DMS153 treated with DMSO at 0.1 percent for 48 hours (cell line): ENCODE results near the gene TELO2.

ENCODE experiments used
- DNase-seq: peaks from one replicate; lab custom pipeline; 2025; ENCODE audit not compliant: unreplicated experiment; lab: John Stamatoyannopoulos, UW

The TELO2 gene

DNA sequence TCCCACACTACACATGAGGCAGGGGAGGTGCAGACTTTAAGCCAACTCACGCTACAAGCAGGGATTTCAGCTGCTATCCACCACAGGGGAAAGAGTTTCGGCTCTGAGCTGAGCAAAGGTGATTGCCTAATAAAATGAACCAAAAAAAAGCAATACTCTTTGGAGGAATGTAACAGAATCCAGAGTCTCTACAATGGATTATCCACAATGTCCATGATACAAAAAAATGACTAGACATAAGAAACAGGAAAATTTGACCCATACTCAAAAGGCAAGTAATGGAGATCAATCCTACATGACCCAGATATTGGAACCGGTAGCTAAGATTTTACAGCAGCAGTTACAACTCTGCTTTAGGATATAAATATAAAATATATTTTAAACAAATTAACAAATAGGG, 21.3 kb downstream of the TELO2 start:
- no peak for DNase-seq

DNA sequence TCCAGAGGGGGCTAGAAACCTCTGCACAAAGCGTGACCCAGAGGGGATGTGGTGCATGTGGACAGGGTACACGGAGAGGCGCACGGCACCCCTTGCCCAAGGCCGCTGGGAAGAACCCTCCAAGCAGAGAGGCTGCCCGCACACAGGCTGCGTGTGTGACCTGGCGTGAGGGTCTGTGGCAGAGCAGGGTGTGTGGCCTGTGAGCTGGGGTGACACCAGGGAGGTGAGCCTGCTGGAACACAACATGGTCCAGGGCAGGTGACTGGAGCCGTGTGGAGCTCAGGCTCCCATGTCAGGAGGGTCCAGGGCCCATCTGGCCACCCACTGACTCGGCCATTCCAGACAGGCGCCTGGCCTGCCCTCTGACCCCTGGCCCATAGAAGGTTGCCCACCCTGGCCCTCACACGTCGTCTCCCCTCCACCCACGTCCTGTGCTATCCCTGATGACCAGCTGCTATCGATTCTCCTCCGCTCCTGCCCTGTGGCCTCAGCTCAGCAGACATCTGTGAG, 25.5 kb downstream of the TELO2 start:
- no peak for DNase-seq

DNA sequence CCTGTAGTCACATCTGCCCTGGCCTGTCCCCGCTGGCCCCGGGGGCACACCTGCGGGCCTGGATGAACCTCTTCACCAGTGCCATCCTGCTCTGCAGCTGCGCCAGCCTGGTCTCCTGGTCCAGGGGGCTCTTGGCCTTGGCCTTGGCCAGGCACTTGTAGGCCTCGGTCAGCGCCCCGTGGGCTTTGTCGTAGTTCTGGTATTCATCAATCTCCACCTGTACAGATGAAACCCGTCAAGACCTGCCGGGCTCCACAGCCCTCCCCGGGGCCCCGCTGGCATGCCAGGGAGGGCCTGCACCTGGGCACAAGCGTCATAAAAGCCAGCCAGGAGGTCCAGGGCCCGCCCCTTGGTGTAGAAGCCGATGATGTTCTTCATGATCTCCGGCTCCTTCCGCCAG, 26.7 kb downstream of the TELO2 start:
- no peak for DNase-seq

DNA sequence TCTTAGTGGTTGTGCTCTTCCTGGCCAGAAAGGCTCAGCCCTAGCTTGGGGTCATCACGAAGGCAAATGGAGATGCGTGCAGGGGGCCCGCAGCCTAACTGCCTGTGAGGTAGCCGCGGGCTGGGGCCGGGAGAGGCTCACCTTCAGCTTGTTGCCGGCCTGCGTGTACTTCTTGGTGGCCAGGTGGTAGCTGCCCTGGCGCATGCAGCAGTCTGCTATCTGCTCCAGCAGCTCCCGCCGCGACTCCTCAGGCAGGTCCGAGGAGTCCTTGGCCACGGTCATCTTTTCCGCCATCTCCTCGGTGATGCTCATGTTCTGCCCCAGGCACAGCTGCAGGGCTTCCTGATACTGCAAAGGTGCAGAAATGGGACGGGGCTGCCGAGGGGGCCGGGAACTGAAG, 27.3 kb downstream of the TELO2 start:
- DNase-seq: no peak

DNA sequence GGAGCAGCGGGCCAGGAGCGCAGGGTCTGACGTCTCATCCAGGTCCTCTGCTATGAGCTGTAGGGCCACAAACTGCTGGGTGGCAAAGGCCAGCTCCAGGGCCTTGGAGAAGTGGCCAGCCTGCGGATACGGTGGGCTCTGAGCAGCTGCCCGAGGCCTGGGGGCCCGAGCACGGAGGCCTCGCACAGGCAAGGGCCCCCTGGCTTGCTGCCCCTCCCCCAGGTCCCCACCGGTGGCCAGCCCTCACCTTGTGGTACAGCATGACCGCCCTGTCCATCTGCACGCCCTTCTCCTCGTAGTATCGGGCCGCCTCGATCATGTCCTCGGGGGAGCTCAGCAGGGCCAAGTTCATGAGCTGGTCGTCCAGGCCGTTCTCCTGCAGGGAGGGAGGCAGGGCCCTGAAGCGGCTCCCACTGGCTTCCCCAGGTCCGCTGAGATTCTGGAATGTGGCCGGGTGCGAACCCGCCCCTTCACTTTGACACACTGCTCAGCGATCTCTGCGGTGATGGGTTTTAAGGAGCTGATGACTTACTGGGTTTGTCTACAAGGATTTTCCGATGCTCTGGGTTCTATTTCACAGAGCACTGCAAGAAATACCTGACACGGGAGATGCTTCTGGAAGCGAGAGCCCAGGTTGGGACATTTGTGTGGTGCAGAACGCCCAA, 30.6 kb downstream of the TELO2 start:
- DNase-seq: no peak

DNA sequence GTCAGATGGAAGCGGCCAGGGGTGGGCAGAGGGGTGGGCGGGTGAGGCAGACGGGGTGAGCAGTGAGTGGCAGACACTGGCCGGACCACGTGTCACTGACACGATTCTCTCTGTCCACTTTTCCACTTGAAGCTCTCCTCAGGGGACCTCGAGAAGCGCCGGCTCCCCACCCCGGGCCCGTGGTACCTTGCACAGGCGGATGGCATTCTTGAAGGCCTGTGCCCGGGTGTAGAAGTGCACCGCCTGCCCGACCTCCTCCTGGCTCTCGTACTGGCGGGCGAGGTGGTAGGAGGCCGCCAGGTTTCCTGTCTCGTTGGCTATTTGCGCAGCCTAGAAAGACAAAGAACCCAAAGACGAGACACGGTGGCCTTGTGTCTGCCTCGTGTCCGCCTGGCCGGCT, 31.2 kb downstream of the TELO2 start:
- no peak for DNase-seq

DNA sequence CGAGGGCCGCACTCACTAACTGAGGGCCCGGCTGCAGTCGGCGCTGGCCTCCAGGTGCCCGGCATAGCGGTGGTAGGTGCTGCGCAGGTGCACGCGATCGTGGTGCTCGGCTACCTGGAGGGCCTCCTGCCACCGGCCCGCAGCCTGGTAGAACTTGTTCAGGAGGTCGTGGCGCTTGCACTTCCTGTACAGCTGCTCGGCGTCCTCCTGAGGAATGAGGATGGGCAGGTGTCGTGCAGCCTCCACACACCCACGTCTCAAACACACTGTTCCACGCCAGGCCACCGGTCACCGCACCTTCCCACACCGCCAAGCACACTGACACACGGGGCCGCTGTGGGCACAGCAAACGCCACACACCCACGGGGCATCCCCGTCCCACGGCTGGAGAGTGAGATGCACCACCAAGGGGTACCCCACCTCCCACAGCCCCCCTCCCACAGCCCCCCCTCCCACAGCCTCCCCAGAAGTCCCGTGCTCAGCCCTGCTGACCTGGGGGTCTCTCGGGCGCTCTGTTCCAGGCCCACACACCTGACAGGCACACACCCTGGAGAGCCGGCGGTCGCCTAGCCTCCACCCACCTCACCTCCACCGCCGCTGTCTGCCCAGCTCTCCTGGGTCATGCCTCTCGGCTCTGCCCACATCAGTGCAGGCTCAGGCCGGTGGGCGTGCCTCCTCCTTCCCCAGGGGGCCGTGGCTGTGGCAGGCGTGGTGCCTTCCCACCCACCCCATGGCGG, 32.9 kb downstream of the TELO2 start:
- no peak for DNase-seq

DNA sequence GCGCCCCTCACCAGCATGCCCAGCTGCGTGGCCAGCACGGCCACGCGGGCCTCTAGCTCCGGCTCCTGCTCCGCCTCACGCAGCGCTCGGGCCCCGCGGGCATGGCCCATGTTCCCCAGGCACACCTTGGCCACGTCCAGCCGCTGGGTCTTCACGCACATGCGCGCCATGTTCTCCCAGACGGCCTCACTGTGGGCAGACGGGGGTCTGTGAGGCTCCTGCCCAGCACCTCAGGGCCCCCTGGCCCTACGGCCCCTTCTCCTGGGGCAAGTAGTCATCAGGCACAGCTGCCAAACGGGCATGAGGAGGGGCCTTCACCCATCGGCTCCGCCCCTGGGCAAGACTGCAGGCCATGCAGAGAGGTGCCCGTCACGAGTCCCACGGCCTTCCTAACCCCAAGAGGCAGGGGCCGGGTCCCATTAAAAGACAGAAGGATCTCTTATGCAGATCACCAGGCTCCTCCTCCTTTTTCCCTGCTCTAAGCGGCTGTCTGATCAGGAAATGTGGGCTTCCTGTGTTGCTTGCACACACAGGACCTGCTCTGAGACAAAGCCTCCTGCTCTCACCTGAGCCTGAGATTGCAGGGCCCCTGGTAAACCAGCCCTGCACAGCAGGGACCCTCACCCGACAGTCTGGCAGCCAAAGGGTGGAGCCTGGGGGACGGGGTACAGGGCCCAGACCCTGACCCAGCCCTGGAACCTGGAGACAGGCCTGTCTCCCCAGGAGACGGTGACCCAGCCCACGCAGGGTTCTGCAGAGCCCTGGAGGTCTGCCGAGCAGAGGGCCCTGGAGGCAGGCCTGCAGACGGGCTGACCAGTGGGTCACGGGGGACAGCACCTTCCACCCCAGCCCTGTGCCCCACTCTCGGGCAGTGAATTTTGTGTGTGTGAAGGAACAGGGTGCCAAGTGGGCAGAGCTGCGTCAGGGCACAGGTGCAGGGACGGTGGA, 33.7 kb downstream of the TELO2 start:
- peak; percentile 44 for DNase-seq

DNA sequence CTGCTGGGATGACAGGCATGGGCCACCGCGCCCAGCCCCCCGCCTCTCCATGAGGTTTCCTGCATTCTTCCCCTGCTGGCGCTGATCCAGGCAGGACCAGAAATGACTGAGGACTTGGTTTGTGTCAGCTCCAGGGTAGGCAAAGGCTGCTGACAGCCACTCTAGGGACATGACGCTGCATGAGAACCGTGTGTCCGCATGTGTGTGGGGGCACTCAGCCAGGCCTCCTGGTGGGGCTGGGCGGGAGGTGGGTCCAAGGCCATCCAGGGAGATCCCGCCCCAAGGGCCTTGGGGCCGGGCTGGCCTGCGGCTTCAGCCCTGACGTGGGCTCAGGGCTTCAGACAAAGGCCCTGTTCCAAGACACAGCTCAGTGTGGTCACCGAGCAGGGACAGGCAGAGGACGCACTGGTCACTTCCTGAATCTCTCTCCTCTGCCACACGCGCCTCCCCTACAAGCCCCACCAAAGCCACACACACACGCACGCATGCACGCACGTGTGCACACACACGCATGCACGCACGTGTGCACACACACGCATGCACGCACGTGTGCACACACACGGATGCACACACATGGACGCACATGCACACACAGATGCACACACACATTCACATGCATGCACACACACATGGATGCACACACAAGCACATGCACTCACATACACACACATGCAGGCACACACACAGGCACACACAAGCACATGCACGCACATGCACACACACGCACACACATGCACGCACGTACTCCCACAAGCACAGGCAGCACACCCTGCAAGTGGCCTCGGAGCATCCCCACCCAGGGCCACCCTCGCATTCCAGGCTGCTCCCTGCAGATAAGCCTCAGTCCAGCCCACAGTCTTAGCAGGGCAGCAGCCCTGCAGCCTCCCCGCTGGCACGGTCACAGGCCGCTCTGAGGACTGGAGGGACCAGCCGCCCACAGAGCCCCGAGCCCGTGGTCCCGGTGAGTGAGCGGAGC, 35.0 kb downstream of the TELO2 start:
- no peak for DNase-seq

DNA sequence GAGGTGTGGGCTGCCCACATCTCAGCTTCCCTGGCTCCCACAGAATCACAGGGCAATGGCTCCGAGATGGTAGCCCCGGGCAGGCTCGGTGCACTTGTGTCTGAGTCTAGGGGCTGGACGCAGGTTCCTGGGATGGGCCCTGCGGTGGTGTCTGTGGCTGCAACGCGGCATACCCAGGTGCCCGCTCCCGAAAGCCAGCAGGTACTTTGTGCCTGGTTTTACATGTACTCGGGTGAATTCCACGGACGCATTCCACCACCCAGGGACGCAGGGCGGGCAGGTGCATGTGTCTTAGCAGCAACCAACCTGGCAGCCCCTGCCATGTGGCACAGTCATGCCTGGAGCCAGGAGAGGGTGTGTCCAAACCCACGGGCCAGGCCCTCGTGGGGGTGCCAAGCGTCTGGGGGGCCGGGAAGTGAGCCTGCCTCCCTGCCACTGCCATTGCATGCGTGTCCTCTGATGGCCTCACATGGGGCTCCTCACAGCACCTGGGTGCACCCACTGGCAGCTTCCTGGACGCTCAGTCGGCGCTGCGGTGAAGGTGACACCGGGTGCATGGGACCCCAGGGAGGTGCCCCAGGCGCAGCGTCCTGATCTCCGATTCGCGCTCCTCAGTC, 35.9 kb downstream of the TELO2 start:
- DNase-seq: no peak

DNA sequence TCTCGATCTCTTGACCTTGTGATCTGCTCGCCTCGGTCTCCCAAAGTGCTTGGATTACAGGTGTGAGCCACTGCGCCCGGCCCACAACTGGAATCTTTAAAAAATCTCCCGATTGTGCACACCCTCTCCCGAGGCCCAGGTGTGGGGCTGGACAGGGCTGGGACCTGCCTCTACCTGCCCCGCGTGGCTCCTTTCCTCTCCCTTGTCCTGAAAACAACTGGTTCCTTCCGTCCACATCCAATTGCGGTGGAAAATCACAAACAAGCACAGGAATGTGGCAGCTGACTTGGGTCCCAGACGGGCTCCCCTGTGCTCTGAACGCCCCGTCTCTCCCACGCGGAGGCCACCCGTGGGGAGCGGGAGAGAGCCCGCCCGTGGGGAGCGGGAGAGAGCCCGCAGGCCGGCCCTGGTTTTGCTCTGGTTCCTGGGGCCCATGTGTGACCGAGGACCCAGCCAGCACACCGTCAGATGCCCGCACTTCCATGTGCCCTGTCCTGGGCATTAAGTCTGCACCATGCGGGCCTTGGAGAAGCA, 37.3 kb downstream of the TELO2 start:
- DNase-seq: no peak

DNA sequence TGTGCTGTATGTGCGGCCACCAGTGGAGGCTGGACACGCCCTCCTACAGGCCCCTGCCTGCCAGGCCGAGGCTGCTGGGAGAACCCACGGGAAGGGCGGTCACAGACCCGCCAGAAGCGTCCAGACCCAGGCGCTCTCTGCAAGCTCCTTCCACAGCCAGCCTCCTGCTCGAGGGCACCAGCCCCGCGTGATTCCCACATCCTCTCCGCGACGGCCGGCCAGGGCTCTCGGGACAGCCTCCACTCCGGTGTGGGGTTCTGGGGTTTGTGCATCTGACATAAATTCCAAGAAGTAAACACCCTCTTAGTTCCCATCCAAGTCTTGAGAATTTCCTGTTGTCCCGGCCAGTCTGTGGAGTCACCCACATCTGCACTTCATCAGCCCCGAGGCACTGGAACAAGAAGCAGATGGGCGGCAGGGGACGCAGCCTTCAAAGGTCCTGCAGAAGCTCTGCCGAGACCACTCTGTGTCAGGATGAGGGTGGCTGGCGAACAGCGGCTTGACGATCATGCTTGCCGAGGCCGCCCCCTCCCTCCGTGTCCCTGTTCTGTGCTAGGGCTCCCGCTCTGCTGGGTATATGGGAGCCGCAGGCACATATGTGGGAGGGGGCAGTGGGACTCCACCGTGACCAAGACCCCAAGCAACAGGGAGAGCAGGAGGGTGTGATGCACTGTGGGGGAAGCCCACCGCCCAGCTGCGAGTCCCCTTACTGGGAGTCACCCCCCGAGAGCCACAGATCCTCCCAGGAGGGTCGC, 37.9 kb downstream of the TELO2 start:
- no peak for DNase-seq

DNA sequence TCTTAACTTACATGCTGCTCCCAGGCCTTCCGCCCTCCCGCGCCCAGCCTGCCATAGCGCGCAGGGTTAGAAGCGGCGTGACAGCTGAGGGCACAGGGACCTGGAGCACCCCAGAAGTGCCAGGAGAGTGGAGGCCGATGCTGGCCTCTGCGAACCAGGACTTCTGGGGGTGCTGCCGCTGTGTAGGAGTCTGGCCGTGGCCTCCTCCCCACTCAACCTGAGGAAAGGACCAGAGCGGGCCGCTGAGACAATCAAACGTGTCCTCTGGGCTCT, 38.4 kb downstream of the TELO2 start:
- no peak for DNase-seq

DNA sequence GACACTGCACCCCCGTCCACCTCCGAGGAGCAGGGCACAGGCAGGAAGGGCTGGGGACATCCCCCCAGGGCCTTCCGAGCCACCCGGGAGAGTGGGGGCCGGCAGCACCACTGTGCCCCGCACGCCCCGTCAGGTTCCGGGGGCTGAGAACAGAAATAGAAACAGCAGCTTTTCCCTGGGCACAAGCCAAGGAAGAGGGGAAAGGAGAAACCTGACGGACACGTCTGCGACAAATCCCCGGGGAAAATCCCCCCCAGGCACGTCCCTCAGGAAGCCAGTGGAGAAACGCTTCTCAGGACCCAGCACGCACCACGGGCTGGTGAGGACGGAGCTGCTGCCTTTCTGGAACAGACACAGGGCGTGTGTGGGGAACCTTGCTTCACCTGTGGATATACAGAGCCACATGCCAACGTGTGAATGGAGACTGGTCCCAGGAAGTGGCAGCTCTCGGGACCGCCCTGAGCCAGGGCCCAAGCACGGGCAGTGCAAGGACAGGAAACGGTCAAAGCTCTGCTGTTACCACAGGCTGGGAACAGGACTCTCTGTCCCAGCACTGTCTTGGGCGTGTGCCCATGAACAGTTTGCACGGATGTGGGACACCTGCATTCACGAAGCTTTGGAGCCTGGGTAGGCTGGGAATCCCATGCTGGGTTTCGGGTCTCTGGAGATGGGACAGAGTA, 39.1 kb downstream of the TELO2 start:
- DNase-seq: no peak

DNA sequence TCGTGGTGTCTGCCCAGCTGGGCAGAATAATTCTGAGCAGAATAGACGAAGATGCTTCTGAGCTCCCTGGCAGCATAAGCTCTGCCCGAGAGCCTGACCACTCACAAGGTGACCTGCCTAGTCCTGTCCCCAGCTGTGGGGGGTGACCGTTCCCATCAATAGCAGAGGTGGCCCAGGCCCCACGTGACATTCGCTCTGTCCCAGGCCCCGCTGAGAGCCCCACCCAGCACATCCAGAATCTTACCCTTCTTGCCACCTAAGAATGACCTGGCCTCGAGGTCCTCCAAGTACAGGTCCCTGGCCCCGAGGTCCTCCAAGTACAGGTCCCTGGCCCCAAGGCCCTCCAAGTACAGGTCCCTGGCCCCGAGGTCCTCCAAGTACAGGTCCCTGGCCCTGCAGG, 39.6 kb downstream of the TELO2 start:
- DNase-seq: no peak

DNA sequence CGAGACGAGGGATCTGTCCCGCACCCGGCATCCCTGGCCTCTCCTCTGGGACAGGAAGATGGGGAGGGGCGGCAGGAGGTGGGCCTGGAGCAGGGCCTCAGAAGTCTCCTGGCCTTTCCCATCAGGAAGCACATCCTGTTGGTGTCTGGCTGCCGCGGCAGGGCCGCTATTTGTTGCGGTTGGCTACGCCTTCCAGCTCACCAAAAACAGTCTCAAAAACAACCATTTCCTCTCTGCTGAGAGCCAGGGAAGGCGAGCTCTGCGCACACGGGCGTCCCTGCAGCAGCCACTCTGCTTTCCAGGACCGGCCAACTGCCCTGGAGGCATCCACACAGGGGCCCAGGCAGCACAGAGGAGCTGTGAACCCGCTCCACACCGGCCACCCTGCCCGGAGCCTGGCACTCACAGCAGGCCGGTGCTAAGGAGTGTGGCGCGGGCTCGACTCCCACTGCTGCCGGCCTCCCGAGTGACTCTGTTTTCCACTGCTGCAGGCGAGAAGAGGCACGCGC, 40.3 kb downstream of the TELO2 start, which contains the start of gene TMEM204:
TSS of gene TMEM204 (plus strand) at position 224 of the 509 bp plus-strand sequence. CDS start 610 bp downstream, outside the sequence.
- no peak for DNase-seq

DNA sequence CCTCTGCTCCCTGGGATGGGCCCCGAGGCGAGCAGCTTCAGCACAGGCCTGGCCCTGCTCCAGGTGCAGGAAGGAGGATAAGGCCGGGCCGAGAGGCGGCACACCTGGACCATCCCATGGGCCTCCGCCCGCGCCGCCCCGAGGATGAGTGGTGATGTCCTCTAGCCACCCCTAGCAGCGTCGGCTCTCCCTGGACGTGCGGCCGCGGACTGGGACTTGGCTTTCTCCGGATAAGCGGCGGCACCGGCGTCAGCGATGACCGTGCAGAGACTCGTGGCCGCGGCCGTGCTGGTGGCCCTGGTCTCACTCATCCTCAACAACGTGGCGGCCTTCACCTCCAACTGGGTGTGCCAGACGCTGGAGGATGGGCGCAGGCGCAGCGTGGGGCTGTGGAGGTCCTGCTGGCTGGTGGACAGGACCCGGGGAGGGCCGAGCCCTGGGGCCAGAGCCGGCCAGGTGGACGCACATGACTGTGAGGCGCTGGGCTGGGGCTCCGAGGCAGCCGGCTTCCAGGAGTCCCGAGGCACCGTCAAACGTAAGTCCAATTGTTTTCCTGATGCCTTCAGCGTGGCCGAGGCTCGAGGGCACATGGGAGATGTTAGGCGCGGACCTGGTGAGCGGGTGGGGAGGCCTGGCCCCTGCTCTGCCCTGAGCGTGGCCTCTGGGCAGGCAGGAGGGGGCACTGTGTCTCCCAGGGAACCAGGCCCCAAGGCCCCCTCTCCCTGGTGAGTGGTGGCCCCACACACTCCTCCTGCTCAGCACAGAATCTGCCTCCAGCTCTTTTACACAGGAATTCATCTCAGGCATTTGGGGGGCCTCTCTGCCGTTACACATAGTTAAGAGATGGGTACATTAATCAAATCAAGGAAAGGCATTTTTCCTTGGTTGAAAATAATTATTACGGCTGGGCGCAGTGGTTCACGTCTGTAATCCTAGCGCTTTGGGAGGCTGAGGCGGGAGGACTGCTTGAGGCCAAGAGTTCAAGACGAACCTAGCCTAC, 41.2 kb downstream of the TELO2 start:
- no peak for DNase-seq
